Ishikawa (cell line): ENCODE results near the gene KRT33B.

ENCODE experiments used
- CEBPB ChIP-seq: IDR thresholded peaks from 2 replicates; pipeline ENCODE4 v1.6.1; 2012
- EGR1 ChIP-seq: IDR thresholded peaks from 2 replicates; pipeline ENCODE4 v1.6.1; 2012
- EP300 ChIP-seq: IDR thresholded peaks from 2 replicates; pipeline ENCODE4 v1.6.1; 2012; ENCODE audit warnings: borderline replicate concordance
- FOXM1 ChIP-seq: IDR thresholded peaks from 2 replicates; pipeline ENCODE4 v1.6.1; 2012; ENCODE audit warnings: low read depth, borderline replicate concordance
- MAX ChIP-seq: IDR thresholded peaks from 2 replicates; pipeline ENCODE4 v1.6.1; 2012
- NFIC ChIP-seq: IDR thresholded peaks from 2 replicates; pipeline ENCODE4 v1.6.1; 2012
- RAD21 ChIP-seq: IDR thresholded peaks from 2 replicates; pipeline ENCODE4 v1.6.1; 2012; ENCODE audit warnings: low read depth
- REST ChIP-seq: IDR thresholded peaks from 2 replicates; pipeline ENCODE4 v1.6.1; 2012; ENCODE audit warnings: low read depth, mild to moderate bottlenecking
- TAF1 ChIP-seq: IDR thresholded peaks from 2 replicates; pipeline ENCODE4 v1.6.1; 2012; ENCODE audit warnings: low read depth, mild to moderate bottlenecking
- TEAD4 ChIP-seq: IDR thresholded peaks from 2 replicates; pipeline ENCODE4 v1.6.1; 2012
- USF1 ChIP-seq: IDR thresholded peaks from 2 replicates; pipeline ENCODE4 v1.6.1; 2012
- YY1 ChIP-seq: IDR thresholded peaks from 2 replicates; pipeline ENCODE4 v1.6.1; 2012; ENCODE audit warnings: low read depth
- ZBTB7A ChIP-seq: IDR thresholded peaks from 2 replicates; pipeline ENCODE4 v1.6.1; 2012; ENCODE audit warnings: low read depth

GRCh38 chr17:41331606-41332005 lies 38.0 kb downstream of the KRT33B start:
- no peak for TF ChIP-seq EP300
- TF ChIP-seq TAF1 = no peak
- no peak for TF ChIP-seq ZBTB7A
- TF ChIP-seq RAD21 = no peak
- no peak for TF ChIP-seq EGR1
- TF ChIP-seq CEBPB = no peak
- TF ChIP-seq TEAD4 = no peak
- no peak for TF ChIP-seq YY1
- TF ChIP-seq REST = no peak
- TF ChIP-seq NFIC = no peak
- TF ChIP-seq FOXM1 = no peak
- TF ChIP-seq USF1 = no peak
- no peak for TF ChIP-seq MAX
